ENCODE data around the gene ARMC6.

DNA sequence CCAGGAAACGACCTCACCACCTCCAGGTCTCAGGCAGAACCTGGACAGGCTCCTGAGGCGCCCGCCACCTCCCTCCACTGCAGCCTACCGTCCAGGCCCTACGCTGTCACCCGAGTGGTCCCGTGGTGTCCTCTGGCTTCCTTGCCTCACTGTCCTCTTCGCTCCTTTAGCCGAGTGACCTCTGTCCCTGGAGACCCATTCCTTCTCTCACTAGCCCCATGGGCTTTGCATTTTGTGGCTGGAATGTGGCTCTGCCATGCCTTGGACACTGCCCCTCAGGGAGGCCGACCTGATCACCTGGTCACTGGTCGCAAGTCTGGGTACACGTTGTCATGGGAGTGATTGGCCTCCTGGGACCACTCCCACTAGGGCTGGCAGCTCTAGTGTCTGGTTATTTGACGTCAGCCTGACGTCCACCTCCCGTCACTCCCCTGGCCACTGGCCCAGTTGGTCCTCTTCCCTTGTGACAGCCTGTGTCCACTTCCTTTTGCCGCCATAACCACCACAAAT is 48.3 kb downstream of the ARMC6 start:
- TF ChIP-seq, protein P1, sequence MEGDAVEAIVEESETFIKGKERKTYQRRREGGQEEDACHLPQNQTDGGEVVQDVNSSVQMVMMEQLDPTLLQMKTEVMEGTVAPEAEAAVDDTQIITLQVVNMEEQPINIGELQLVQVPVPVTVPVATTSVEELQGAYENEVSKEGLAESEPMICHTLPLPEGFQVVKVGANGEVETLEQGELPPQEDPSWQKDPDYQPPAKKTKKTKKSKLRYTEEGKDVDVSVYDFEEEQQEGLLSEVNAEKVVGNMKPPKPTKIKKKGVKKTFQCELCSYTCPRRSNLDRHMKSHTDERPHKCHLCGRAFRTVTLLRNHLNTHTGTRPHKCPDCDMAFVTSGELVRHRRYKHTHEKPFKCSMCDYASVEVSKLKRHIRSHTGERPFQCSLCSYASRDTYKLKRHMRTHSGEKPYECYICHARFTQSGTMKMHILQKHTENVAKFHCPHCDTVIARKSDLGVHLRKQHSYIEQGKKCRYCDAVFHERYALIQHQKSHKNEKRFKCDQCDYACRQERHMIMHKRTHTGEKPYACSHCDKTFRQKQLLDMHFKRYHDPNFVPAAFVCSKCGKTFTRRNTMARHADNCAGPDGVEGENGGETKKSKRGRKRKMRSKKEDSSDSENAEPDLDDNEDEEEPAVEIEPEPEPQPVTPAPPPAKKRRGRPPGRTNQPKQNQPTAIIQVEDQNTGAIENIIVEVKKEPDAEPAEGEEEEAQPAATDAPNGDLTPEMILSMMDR (IDR thresholded peaks at IDR 0.05; ENCODE audit: poor library complexity): no peak
- no peak for TF ChIP-seq EZH2phosphoT487 (IDR thresholded peaks at IDR 0.05; ENCODE audit: low read depth, severe bottlenecking, unreplicated experiment)
